ENCODE results near the gene FLNB.

FLNB gene, protein sequence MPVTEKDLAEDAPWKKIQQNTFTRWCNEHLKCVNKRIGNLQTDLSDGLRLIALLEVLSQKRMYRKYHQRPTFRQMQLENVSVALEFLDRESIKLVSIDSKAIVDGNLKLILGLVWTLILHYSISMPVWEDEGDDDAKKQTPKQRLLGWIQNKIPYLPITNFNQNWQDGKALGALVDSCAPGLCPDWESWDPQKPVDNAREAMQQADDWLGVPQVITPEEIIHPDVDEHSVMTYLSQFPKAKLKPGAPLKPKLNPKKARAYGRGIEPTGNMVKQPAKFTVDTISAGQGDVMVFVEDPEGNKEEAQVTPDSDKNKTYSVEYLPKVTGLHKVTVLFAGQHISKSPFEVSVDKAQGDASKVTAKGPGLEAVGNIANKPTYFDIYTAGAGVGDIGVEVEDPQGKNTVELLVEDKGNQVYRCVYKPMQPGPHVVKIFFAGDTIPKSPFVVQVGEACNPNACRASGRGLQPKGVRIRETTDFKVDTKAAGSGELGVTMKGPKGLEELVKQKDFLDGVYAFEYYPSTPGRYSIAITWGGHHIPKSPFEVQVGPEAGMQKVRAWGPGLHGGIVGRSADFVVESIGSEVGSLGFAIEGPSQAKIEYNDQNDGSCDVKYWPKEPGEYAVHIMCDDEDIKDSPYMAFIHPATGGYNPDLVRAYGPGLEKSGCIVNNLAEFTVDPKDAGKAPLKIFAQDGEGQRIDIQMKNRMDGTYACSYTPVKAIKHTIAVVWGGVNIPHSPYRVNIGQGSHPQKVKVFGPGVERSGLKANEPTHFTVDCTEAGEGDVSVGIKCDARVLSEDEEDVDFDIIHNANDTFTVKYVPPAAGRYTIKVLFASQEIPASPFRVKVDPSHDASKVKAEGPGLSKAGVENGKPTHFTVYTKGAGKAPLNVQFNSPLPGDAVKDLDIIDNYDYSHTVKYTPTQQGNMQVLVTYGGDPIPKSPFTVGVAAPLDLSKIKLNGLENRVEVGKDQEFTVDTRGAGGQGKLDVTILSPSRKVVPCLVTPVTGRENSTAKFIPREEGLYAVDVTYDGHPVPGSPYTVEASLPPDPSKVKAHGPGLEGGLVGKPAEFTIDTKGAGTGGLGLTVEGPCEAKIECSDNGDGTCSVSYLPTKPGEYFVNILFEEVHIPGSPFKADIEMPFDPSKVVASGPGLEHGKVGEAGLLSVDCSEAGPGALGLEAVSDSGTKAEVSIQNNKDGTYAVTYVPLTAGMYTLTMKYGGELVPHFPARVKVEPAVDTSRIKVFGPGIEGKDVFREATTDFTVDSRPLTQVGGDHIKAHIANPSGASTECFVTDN (N-terminal part only)

DNA sequence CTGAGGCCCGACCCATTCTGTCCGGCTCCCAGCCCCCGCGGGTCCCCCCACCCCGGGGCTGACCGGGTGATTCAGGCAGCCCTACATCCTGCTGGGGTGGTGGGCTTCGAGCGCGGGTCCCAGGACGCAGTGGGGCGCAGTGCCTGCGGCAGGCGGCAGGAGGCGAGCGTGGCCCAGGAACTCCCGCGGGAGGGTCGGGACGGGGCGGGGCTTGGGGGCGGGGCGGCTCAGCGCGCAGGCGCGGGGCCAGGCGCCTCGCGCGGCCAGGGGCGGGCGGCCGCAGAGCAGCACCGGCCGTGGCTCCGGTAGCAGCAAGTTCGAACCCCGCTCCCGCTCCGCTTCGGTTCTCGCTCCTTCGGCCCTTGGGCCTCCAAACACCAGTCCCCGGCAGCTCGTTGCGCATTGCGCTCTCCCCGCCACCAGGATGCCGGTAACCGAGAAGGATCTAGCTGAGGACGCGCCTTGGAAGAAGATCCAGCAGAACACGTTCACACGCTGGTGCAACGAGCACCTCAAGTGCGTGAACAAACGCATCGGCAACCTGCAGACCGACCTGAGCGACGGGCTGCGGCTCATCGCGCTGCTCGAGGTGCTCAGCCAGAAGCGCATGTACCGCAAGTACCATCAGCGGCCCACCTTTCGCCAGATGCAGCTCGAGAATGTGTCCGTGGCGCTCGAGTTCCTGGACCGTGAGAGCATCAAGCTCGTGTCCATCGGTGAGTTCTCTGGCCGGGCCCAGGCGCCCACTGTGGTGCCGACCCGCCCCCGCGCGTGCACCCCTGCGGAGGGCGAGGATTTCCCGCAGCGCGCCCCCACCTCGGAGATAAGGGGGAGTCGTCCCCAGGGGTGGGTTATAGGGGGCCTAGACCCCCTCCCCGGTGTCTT is at the start of gene FLNB:
Gene FLNB, plus strand, starts transcription at position 282 of the 885 bp plus-strand sequence. Its CDS starts 143 bp downstream, at position 425.
- DNase-seq (ENCODE audit: low read depth in 2 of 2, low spot score in 1 of 2): peak; percentile 51 to 63

DNA sequence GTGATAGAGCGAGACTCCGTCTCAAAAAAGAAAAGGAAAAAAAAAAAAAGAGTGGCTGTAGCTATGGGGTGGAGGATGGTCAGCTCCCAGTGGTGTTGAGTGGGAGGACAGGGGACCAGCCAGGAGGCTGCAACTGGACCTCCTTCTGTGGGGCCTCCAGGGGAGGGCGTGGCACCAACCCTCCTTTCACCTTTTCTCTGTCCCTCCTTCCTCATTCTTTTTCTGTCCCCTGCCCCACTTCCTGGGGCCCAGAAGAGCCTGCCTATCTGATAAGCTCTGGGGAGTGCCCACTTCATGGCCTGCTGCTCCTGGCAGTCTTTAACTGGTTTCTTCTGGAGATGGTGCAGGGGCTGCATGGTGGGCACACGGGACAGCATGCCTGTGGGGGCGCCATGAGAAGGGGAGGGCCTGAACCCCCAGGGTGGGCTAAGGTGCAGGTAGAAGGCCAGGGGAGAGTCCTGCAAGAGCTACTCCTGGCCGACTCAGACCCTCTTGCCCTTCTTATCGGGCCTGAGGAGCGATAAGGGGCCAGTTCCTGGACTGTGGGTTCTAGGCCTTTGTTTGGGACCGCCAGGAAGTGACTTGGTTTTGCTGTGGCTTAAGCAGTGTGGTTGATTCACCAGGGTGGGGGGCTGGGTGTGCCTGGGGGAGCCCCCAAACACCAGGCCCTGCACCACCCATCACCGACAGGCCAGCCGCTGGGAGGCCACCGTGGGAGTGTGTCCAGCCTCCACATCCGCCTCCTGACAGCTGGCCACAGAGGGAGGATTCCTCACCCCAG is 49.4 kb upstream of the FLNB start:
- no peak for DNase-seq (ENCODE audit: low read depth in 2 of 2, low spot score in 1 of 2)

DNA sequence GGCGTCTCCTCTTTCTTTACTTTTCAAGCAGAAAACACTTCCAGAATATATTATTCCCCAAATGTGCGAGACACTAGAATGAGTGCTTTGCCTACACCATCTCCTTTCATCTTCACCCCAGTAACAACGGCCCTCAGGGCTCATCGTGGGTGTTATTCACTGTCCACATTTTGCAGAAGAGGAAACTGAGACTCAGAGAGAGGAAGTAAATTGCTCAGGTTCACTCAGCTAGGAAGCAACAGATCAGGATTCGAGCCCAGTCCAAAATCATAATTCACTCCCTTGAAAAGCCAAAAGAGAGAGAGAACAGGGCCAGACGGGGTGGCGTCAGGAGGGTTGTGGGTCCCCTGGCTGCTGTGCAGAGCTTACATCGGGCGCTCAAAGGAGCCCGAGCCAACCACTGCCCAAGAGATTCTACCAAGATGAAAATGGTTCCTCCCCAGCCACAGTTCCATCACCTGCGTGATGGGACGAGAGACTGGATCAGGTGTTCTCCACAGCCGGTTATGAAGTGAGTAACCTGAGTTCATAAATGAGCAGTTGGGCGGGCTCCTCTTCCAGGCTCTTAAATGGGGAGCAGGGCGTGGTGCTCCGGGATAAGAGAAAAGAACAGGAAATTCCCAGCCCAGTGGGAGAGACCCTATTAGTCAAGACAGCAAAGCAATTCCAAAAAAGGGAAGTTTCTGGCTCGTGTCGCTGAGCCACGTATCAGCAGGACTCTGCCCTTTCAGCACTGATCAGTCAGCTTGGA is 48.6 kb upstream of the FLNB start:
- DNase-seq (ENCODE audit: low read depth in 2 of 2, low spot score in 1 of 2): no peak

DNA sequence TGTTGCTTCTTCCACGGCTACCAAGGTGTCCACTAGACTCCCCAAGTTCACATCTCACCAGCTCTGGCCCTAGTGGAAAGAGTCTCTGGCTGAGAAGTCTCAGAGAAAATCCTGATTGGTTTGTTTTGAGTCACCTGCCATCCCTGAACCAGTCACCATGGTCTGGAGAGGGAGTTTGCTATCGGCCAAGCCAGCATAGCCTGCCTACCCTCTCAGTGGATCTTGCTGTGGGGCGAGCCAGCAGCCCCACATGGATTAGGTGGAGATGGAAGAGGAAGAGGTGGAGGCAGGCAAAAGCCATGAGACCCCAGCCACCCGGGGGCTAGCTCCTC is 48.1 kb upstream of the FLNB start:
- no peak for DNase-seq (ENCODE audit: low read depth in 2 of 2, low spot score in 1 of 2)

DNA sequence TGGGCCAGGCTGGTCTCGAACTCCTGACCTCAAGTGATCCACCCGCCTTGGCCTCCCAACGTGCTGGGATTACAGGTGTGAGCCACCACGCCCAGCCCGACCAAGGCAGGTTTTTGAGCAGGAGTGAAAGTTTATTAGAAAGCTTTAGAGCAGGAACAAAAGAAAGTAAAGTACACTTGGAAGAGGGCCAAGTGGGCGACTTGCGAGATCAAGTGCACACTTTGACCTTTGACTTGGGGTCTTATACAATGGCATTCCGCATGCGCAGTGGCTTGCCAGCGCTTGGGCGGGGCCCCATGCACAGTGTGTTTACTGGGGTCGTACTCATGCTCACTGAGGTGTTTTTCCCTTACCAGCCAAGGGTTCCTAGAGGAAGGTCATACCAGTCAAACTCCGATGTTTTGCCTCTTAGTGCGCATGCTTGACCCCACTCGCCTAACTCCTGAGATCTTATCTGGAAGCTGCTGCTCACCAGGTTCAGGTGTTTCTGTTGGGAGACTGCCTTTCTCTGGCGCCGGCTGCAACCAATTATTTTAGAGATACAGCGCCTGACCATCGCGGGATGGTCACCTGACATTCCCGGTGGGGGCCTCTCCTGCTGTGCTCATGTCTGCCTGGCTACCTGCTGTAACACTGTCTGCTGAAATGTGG is 46.9 kb upstream of the FLNB start:
- DNase-seq (ENCODE audit: low read depth in 2 of 2, low spot score in 1 of 2): no peak

DNA sequence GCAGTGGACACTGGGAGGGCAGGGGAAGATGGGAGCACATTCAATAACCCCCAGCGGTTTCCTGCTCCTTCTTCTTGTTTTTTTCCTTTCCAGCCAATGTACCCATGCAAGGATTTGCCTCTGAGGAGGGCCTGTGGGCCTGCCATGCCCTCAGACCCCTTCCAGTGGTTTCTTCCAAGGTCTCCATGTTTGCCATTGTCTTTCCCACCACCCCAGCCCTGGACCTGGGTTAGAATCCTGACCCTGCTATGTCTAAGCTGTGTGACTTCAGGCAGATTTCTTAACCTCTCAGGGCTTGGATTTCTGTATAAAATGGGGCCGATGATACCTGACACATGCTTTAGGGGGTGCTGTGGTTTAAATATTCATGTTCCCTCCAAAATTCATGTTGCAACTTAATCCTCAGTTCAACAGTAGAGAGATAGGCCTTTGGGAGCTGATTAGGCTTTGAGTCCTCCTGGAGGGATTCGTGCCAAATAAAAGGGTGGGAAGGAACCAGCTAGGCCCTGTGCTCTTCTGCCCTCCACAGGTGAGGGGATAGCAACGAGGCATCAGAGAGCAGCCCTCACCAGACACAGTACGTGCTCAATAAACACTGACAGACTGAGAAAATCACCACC is 46.3 kb upstream of the FLNB start:
- no peak for DNase-seq (ENCODE audit: low read depth in 2 of 2, low spot score in 1 of 2)

DNA sequence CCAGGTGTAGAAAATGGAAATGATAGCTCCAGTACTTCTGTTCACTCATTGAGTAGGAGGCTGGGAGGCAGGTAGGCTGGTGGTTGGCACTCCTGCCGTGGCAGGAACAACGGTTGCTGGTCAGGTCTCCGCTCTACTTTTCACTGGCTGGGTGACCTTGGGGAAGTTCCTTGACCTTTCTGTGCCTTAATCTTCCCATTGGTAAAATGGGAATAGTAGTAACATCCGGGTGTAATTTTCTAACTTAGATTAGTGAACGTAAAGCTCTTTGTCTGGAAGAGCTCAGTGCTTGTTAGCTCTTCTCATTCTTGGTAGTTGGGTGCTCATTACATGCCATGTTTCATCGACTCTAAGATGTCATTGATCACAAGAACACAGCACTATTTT is 45.8 kb upstream of the FLNB start:
- no peak for DNase-seq (ENCODE audit: low read depth in 2 of 2, low spot score in 1 of 2)

DNA sequence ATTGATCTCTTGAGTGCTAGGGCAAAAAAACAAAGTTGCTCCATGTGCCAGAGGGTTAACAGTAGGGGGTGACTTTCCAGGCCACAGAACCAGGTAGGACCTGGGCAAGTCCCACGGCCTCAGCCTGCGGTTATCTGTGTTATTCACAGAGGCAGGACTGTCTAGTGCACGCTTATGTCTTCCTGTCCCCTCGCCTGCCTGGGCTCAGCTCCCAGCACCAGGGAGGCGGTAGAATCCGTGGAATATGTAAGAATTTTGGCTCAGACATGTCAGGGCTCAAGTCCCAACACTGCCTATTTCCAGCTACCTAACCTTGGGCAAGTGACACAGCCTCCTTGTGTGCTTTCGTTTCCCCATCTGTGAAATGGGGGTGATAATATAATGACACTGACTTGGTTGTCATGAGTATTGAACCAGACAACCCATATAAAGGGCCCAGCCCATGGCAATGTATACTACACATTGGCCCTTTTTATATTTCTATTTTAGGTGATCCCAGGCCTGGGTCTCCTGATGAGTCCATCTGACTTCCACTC is 44.3 kb upstream of the FLNB start:
- DNase-seq (ENCODE audit: low read depth in 2 of 2, low spot score in 1 of 2): no peak

DNA sequence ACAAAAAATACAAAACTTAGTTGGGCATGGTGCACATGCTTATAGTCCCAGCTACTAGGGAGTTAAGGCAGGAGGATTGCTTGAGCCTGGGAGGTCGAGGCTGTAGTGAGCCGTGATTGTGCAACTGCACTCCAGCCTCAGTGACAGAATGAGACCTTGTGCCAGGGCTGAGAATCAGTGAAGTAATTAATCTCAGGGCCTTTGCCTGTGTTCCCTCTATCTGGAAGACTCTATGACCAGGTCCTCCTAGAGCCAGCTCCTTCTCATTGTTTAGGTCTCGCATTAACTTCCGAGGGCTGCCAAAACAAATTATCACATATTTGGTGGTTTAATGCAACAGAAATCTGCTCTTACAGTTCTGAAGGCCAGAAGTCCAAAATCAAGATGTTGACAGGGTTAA is 41.4 kb upstream of the FLNB start:
- DNase-seq (ENCODE audit: low read depth in 2 of 2, low spot score in 1 of 2): no peak

DNA sequence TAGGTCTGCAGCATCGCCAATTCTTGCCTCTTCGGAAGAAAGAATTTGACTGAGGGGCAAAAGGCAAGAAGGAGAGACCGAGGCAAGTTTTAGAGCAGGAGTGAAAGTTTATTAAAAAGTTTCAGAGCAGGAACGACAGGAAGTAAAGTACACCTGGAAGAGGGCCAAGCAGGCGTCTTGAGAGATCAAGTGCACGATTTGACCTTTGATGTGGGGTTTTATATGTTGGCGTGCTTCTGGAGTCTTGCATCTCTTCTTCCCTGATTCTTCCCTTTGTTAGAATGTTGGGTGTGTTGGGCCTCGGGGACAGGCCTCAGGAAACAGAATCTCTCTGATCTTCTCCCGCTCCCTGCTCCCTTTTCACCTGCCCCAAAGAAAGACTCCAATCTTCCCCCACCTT is 40.6 kb upstream of the FLNB start:
- no peak for DNase-seq (ENCODE audit: low read depth in 2 of 2, low spot score in 1 of 2)

DNA sequence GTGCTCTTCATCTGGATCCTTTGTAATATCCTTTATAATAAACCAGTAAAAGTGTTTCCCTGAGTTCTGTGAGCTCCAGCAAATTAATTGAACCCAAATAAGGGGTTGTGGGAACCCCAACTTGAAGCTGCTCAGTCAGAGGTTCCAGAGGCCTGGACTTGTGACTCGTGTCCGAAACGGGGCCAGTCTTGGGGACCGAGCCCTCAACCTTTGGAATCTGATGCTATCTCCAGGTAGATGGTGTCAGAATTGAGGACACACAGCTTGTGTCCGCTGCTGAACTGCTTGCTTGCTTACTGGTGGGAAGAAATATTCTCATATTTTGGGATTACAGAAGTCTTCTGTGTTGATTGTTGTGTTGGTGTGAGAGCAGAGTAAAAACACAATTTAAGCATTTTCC is 39.7 kb upstream of the FLNB start:
- DNase-seq (ENCODE audit: low read depth in 2 of 2, low spot score in 1 of 2): no peak

DNA sequence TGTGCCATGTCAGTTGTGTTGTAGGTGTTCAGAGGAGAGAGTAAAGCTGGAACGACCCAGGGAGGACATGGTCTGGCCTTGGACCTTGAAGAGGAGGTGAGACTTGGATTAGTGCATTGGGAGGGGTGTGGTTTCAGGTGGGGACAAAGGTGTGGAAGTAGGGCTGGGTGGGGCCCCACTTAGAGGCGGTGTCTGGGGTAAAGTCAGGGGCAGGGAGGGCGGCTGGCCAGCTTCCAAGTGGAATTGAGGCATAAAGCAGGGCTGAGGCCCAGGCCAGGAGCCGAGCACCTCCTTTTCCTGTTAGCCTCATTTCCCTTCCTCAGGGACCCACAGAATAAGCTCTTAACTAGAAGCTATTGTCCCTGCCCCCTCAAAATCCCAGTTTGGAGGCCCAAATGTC is 36.2 kb upstream of the FLNB start:
- DNase-seq (ENCODE audit: low read depth in 2 of 2, low spot score in 1 of 2): no peak

DNA sequence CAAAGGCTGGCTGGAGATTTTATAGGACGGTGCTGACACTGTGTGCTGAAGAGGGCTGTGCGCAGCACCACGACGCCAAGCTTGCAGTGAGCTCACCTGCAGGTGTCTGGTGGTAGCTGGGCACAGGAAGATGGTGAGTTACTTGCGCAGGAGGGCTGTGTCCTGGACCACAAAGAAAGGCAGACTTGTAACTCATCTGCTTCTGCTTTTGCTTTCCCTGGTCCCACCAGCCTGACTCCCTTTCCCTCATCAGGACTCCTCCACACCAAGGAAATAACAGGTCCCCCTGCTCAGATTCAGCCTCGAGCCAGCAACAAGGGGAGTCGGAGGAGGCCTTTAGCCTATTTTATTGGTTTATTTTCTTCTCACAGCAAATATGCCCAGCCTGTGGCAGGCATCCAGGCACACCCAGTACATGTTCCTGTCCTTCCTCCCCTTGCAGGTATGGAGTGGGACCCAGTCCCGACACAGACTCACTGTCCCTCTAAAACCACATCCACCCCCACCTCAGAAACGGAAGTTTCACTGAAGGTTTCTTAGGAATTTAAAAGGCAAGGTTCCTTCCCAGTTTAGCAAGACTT is 35.6 kb upstream of the FLNB start:
- no peak for DNase-seq (ENCODE audit: low read depth in 2 of 2, low spot score in 1 of 2)

DNA sequence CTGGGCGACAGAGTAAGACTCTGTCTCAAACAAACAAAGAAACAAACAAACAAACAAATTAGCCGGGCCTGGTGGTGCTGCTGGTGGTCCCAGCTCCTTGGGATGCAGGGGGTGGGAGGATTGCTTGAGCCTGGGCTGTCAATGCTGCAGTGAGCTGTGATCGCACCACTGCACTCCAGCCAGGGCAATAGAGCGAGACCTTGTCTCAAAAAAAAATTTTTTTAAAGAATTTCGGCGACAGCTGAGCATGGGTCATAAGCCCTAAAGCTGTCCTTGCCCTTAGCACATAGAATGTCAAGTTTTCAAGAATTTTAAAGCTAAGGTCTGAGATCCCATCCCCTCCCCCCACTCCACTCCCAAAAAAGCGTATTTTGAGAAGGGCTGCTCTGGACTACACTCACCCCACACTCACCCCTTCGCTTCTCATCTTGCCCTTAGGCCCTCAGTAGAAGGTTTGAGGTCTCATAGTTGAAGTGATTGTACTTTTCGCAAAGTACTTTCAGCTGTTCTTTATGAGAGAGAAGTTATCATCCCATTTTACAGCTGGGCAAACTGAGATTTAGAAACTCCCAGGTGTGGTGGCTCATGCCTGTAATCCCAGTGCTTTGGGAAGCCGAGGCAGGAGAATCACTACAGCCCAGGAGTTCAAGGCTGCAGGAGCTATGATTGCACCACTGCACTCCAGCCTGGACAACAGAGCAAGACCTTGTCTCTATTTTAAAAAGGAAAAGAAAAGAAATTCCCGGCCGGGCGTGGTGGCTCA is 34.3 kb upstream of the FLNB start:
- no peak for DNase-seq (ENCODE audit: low read depth in 2 of 2, low spot score in 1 of 2)

DNA sequence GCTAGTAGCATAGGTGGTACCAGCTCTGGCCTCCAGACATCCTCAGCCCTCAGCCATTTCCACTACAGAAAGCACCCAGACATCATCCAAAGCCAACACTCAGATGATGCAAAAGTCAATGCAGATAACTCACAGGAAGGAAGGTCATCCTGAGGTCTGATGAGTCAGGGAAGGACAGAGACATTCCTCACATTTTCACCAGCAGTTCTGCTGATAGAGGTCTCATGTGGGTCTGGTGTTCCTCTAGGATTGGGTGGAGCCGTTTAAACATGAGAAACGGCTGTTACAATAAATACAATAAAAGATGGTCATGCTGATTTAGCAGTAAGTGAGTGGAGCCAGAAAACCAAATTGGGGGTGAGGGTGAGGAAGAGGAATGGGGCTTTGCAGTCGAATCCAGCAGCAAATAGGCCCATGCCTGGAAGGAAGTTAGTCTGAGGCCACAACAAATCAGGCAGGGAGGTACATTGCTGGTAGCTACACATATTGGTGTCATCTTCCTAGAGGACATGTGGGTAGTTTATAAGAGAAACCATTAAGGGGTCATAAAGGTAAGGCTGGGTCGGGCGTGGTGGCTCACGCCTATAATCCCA is 33.3 kb upstream of the FLNB start:
- DNase-seq (ENCODE audit: low read depth in 2 of 2, low spot score in 1 of 2): no peak

DNA sequence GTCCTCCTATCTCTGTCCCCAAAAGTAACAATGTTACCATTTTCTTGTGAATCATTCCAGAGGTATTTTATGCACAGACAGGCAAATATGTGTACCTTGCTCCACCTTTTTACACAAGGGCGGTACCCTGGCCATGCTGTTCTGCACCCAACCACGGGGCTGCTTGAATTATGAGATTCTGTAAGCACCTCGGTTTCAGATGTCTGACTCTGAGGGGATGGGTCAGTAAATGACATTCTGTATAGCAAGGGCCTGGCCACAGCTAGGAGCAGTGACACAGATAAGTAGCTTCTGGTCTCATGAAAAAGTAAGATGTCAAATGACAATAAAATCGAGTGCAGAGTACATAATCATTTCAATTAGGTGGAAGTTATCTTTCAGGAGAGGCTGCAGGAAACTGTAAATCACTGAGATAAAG is 30.4 kb upstream of the FLNB start:
- no peak for DNase-seq (ENCODE audit: low read depth in 2 of 2, low spot score in 1 of 2)

Data from stimulated activated CD8-positive, alpha-beta memory T cell treated with anti-CD3 and anti-CD28 coated beads, Interleukin-4, amount 100 ng/mL, for 1 hour (primary cell).